A673 (cell line): ENCODE data around the gene UQCRC2. TPM values are rescaled to one million over a fixed set of nuclear protein-coding genes. Genes with fewer than 3 reads are reported as not detected.
A peak's percentile ranks its signal among the peaks of the same experiment; 100 is the strongest.

Experiments used
- BruUV-seq: library from RNA; stranded (reverse); fragments of 400-500 nt; replicated peaks from 2 replicates; lab custom pipeline; 2021; lab: Mats Ljungman, UMichigan
- CTCF ChIA-PET: fragments of 300-600 bp; sonication (Branson Sonifier 250); formaldehyde crosslinking; loops from one replicate; lab custom pipeline; 2022; ENCODE audit warnings: antibody characterized with exemption; lab: Charles Lee
- POLR2A ChIA-PET: fragments of 300-600 bp; sonication (Branson Sonifier 250); formaldehyde crosslinking; loops from one replicate; lab custom pipeline; 2022; ENCODE audit warnings: antibody characterized with exemption; ENCODE audit not compliant: low non-redundant PET; lab: Charles Lee
- DNase-seq: peaks from one replicate; pipeline ENCODE4 v3.0.0-alpha.2; 2015; ENCODE audit warnings: low spot score
- H3K27ac ChIP-seq: fragments of 200-600 bp; sonication (generic); 2 replicates; pipeline ENCODE4 v1.5.1; 2016; ENCODE audit warnings: mixed run types, low read depth, mild to moderate bottlenecking, mixed read lengths, antibody characterized with exemption, low read length; ENCODE audit not compliant: poor library complexity, severe bottlenecking
- H3K27me3 ChIP-seq: fragments of 200-600 bp; sonication (generic); replicated peaks from 2 replicates; pipeline ENCODE4 v1.6.1; 2017; ENCODE audit warnings: mixed run types, low read depth, mild to moderate bottlenecking, mixed read lengths, antibody characterized with exemption, low read length; ENCODE audit not compliant: insufficient read depth, poor library complexity
- H3K36me3 ChIP-seq: fragments of 200-600 bp; sonication (generic); 2 replicates; pipeline ENCODE4 v1.6.1; 2016; ENCODE audit warnings: mixed run types, mild to moderate bottlenecking, mixed read lengths, antibody characterized with exemption, low read length; ENCODE audit not compliant: insufficient read depth, poor library complexity, severe bottlenecking
- H3K4me1 ChIP-seq: fragments of 200-600 bp; sonication (generic); 2 replicates; pipeline ENCODE4 v1.6.1; 2017; ENCODE audit warnings: mixed run types, mild to moderate bottlenecking, mixed read lengths, antibody characterized with exemption, low read length; ENCODE audit not compliant: insufficient read depth, poor library complexity, severe bottlenecking
- H3K4me3 ChIP-seq: fragments of 200-600 bp; sonication (generic); 2 replicates; pipeline ENCODE4 v1.5.1; 2016; ENCODE audit warnings: low read depth, mixed run types, mild to moderate bottlenecking, mixed read lengths, low read length; ENCODE audit not compliant: poor library complexity, severe bottlenecking
- H3K9me3 ChIP-seq: fragments of 200-600 bp; sonication (generic); 2 replicates; pipeline ENCODE4 v1.6.1; 2016; ENCODE audit warnings: mixed run types, low read depth, mild to moderate bottlenecking, mixed read lengths, antibody characterized with exemption, low read length; ENCODE audit not compliant: poor library complexity, severe bottlenecking
- CTCF ChIP-seq: fragments of 300-800, 200-600 bp; sonication (generic); conservative IDR thresholded peaks from 2 replicates; pipeline ENCODE4 v1.5.1; 2017; ENCODE audit warnings: low read depth, mild to moderate bottlenecking, antibody characterized with exemption, low read length, moderate library complexity, mixed read lengths
- EZH2 ChIP-seq: fragments of 200-600 bp; sonication (generic); IDR thresholded peaks from 2 replicates; pipeline ENCODE4 v1.6.1; 2017; ENCODE audit warnings: borderline replicate concordance, low read depth, mild to moderate bottlenecking, mixed read lengths, antibody characterized with exemption, low read length; ENCODE audit not compliant: poor library complexity, severe bottlenecking
- intact Hi-C: fragments of 100-400 bp; cut with micrococcal nuclease; formaldehyde crosslinking; loops from one replicate; pipeline ENCODE4 v1.10.0; 2022; ENCODE audit not compliant: unreplicated experiment
- total RNA-seq: library from RNA; stranded (reverse); gene quantifications from 2 replicates; pipeline ENCODE4 v1.2.3, GENCODE V29; 2021

UQCRC2 gene
- total RNA-seq, 1 experiment from 2014 or later: 311 TPM

GRCh38 chr16:22007509-22008214 is 54.5 kb downstream of the UQCRC2 start, which contains the start of gene MOSMO:
Gene MOSMO, plus strand, starts transcription at chr16:22008111. Its CDS starts 191 bp downstream, at chr16:22008302.
- ChIA-PET CTCF (interaction anchor here (0.6 to 1.5 kb wide), 4 partner anchors 9 to 181 kb away, joined by 3 to 7 read pairs (median 4); no protein-coding TSS in a partner anchor), POLR2A (no interaction called here)
- H3K4me1 ChIP-seq: peaks cover 8% of the 10 kb centered on the region
- peak within 1 kb of the TSS; percentile 80 for H3K27ac ChIP-seq
- BruUV-seq: no TSS peak
- peak within 1 kb of the TSS; percentile 93 for H3K4me3 ChIP-seq
- peak; percentile 69 for DNase-seq
- no peaks in the 10 kb centered on the region for H3K36me3 ChIP-seq
- TF ChIP-seq CTCF (0 out of 2 replicates have a peak, but pooled peaks have one; percentile 11), EZH2 (no peak)
- no peaks in the 10 kb centered on the region for H3K9me3 ChIP-seq
- intact Hi-C loops: no loop called here
- no peaks in the 10 kb centered on the region for H3K27me3 ChIP-seq

- Histone ChIP-seq H3K4me1 (peaks cover 8% of the 10 kb centered on the region), H3K27me3 (no peaks in the 10 kb centered on the region), H3K27ac (peak overlapping the region; percentile 59), H3K4me3 (peak overlapping the region; percentile 93), H3K36me3 (no peaks in the 10 kb centered on the region), H3K9me3 (no peaks in the 10 kb centered on the region)
- intact Hi-C loops: no loop called here
- ChIA-PET POLR2A (no interaction called here), CTCF (interaction anchor here (0.6 to 1.5 kb wide), 4 partner anchors 10 to 352 kb away, joined by 3 to 7 read pairs (median 5); no protein-coding TSS in a partner anchor)
- DNase-seq: no peak
- BruUV-seq: no TSS peak
- no peak for TF ChIP-seq EZH2
- no peak for TF ChIP-seq CTCF
Measured at GRCh38 chr16:22008215-22009059, 55.3 kb downstream of the UQCRC2 start.

GRCh38 chr16:22010902-22011301 is 57.7 kb downstream of the UQCRC2 start:
- no peaks in the 10 kb centered on the region for H3K36me3 ChIP-seq
- H3K27ac ChIP-seq: no peak overlapping the region
- intact Hi-C loops: no loop called here
- no peak for DNase-seq
- no peaks in the 10 kb centered on the region for H3K9me3 ChIP-seq
- CTCF ChIA-PET: interaction anchor here (0.7 kb wide), 1 partner anchor 66 kb away, joined by 4 read pairs; no protein-coding TSS in a partner anchor
- H3K4me3 ChIP-seq: no peak overlapping the region
- peaks cover 8% of the 10 kb centered on the region for H3K4me1 ChIP-seq
- POLR2A ChIA-PET: interaction anchor here (0.6 kb wide), 1 partner anchor 228 kb away, joined by 4 read pairs; no protein-coding TSS in a partner anchor
- no peak for TF ChIP-seq EZH2
- no peak for TF ChIP-seq CTCF
- H3K27me3 ChIP-seq: no peaks in the 10 kb centered on the region
- BruUV-seq: no TSS peak
